RPMI7951 (cell line): ENCODE results near the gene IGSF9. TPM values are rescaled to one million over a fixed set of nuclear protein-coding genes. Genes with fewer than 3 reads are reported as not detected.
A peak's percentile ranks its signal among the peaks of the same experiment; 100 is the strongest.

Experiments used
- DNase-seq: peaks from one replicate; pipeline ENCODE4 v3.0.0-alpha.2; 2012; ENCODE audit warnings: low read depth
- total RNA-seq: library from RNA; depleted of rRNA; stranded (reverse); fragments of >200 nt; shearing (Covaris generic); gene quantifications from 2 replicates; pipeline ENCODE4 v1.2.3, GENCODE V29; 2014

The IGSF9 gene
- total RNA-seq, 1 experiment from 2014 or later = not detected

DNA sequence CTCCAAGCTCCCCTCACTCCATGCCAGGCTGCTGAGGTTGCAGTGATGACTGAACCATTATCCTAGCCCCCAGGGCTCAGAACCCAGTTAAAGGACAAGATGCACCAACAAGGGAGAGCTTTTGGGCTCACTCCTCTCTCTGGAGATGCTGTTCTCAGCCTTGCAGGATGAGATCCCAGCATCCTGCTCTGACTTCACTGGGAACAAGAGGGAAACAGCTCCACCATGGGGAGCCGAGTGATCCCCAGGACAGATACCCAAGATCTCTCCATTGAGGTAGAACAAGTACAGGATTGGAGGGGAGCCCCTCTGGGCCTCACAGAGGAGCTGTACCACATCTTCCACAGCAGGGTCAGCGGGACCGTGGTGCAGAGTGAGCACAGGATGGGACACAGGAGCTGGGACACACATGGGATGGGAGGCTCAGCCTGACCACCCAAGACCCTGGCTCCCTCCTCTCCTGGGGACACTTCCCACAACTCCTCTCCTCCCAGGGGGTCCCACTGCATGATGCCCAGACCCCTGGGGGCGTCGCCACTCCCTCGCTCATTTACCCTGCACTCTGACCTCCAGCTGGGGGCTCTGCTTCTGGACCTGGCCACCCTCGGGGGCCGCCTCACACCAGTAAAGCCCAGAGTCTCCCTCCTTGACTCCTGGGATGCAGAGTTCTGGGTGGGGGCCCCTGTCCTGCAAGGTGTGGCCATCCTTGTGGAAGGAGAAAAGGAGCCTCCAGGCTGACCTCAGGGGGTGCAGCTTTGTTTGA, 27.2 kb upstream of the IGSF9 start:
- no peak for DNase-seq

DNA sequence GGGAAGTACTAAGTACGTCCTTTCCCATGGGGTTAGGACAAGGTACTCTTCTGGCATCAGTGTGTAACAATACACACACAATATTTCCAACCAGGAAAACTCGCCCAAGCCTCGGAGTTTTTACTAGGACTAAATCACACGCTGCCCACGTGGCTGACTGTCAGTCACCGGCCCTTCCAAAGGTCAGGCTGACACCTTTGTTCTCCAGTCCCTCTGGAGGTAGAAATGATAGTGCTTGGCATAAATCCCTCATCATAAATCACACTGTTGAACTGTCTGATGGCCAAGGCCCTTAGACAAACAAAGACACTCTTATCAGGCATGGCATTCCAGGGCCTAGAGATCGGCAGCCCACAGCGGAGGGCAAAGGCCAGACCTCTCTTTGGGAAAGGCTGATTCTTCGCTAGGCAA, 25.5 kb upstream of the IGSF9 start:
- no peak for DNase-seq

DNA sequence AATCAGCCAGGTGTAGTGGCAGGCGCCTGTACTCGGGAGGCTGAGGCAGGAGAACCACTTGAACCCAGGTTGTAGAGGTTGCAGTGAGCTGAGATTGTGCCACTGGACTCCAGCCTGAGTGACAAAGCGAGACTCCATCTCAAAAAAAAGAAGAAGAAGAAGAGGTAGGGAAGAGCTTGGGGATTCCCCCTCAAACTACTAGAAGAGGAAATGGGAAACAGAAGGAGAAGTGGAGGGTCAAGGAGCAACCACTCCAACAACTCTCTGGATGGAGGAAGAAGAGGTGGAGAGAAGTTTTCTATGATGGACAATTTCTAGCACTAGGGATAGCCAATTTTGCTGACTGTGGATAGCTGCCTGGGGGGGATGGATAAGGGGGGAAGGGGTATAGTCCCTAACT, 23.5 kb upstream of the IGSF9 start:
- DNase-seq = no peak

DNA sequence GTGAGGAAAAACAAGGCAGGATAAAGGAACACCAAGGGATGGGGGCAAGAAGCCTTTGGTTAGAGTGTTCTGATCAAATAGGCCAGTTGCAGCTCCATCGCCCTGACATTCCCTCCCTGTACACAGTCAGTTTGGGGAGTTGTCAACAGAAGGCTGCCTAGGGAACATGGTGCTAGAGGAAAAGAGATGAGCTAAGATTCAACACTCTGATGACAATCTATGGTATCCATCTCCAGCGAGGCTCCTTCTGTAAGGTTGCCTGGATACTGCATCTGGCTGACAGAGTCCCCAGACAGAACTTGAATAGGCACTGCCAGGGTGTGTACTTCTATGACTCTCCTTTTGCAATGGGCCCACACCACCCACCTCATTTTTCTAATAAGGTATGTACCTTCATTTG, 19.9 kb upstream of the IGSF9 start:
- no peak for DNase-seq

DNA sequence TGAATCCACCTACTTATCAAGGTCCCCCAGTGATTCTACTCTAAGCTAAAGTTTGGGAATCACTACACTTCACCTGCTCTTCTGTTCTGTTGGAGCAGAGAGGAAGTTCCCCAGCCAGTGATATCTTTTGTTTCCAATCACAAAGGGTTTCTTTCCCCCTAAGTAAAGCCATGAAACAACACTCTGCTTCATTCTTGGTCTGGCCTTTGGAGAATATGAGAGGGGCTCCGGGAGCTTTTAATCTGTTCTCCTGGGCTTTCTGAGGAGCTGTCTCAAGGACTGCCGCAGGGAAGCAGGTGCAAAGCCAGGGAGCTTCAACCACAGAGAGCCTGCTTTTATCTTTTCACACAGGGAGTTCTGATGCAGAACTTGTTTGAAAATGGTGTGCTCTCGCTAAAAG, 18.7 kb upstream of the IGSF9 start:
- no peak for DNase-seq

DNA sequence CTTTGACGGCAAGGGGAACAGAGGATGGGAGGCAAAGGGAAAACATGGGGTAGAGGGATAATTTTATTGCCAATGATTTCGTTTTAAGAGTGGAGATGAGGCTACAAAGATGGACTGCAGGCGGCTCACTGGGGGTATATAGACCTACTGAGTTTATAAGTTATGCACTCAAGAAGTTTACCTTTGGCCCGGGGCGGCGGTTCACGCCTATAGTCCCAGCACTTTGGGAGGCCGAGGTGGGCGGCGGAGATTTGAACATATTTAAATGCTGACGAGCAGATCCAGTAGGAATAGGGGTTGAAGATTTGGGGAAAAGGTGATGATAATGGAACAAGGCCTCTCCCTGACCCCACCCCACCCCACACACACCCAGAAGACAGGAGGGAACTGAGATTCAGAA, 16.8 kb upstream of the IGSF9 start:
- DNase-seq = no peak

DNA sequence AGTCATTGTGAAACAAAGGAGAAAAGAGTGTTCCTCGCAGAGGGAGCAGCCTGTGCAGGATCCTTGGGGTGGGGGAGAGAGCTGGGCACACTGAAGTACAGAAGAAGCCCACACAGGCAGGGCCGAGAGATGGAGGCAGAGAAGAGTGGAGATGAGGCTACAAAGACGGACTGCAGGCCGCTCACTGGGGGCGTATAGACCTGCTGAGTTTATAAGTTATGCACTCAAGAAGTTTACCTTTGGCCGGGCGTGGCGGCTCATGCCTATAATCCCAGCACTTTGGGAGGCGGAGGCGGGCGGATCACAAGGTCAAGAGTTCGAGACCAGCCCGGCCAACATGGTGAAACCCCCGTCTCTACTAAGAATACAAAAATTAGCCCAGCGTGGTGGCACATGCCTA, 16.2 kb upstream of the IGSF9 start:
- no peak for DNase-seq

DNA sequence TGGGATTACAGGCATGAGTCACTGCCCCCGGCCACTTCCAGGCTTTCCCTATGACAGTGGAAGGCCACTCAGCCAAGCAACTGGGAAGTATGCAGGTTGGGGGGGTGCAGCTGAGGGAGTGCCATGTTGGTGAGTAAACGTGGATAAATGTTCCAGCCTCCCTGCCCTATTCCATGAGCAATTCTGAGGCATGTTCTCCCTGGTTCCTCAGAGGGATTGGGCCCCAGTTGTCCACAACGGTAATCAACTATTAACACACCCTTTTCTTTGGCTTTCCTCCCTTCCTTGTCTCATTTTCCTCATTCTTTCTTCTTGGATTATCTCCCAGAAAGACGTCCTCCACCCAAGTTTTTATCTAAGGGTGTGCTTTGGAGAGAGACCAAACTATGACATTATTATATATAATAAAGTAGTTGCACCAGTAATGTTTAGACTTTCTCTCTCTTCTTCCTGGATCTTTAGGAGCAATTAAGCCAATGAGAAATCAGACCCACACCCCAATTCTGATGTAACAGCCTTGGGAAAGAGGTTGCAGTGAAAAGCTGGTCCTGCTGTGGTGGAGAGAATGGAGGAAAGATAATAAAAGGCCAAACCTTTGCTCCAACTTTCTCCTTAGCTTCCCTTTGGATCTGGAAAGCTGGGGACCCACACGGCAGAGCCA, 15.4 kb upstream of the IGSF9 start:
- DNase-seq = peak; percentile 37

DNA sequence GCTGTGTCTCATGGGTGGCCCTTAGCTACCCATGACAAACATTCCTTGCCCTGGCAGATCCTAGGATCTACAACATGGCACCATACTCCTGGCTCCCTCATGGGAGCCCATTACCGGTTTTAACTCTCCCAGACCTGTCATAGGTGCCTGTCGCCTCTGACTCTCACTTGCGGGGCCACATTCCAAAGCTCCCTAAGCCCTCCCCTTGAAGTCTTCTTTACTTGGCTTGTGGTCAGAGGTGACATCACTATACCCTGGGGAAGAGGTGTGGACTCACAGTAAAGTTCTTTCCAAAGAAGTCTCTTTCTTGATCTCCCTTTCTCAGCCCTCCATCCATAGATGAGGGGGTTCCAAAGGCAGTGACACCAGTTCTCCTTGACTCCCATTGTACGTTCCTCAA, 14.0 kb upstream of the IGSF9 start:
- peak; percentile 10 for DNase-seq

DNA sequence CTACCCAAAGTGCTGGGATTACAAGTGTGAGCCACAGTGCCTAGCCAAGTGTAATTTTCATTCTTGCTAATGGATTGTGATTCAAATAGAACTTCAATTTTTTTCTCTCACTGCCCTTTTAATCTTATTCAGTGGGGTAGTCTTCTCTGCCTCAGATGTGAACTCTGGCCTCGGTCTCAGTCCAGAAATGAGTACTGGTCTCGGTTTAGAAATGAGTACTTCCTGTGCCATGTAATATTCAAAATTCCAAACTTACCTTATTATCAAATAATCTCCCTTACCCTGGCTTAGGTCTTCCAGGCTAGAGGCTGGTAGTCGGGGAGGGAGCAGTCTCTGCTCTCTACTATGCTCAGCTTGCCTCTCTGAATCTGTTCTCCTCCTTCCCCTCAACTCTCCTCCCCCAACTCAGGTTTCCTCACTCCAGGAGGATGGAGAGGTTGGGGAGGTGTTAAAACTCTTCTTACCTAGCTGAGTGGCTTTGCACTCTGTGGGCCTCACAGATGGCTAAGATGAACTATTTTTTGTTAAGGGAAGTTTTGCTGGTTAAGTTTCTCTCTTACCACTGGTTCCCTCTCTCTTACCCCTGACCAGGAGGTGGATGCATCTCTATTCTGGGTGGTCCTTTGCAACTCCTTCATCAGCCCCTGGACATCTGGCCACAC, 13.4 kb upstream of the IGSF9 start:
- DNase-seq = no peak

DNA sequence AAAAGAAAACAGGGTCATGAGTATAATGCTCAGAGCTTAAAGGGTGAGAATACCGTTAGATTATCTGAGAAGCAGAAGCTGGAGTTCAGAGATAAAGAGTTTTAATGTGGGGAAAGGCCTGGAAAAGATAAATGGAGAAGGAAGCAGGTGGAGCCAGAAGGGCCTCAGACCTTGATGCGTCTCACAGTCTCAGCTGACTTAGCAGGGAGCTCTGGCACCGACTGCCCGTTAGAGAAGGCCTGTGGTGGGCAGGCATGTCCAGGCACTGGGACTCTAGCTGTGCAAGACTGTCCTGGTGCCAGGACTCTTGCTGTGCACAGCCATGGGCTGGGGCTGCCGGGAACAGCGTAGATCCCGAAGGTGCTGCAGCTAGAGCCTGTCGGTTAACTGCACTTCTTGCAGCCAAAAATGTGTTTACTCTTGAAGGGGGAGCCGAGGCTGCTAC, 12.4 kb upstream of the IGSF9 start:
- DNase-seq = no peak

DNA sequence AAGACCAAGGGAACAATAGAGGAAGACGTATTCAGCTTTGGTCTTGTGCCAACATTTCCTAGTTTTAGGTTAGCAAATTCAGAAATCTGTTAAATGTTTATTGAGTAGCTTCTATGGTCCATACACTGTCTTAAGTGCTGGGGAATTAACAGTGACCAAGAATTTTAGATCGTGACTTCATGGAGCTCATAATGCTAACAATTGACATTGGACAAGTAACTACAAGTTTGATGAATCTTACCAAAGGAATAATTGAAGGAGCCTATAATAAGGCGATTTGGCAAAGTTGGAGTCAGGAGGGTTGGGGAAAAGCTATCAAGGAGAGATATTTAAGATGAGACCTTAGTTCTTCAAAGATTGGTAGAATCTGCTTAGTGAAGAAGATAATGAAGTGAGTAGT, 10.0 kb upstream of the IGSF9 start:
- no peak for DNase-seq

DNA sequence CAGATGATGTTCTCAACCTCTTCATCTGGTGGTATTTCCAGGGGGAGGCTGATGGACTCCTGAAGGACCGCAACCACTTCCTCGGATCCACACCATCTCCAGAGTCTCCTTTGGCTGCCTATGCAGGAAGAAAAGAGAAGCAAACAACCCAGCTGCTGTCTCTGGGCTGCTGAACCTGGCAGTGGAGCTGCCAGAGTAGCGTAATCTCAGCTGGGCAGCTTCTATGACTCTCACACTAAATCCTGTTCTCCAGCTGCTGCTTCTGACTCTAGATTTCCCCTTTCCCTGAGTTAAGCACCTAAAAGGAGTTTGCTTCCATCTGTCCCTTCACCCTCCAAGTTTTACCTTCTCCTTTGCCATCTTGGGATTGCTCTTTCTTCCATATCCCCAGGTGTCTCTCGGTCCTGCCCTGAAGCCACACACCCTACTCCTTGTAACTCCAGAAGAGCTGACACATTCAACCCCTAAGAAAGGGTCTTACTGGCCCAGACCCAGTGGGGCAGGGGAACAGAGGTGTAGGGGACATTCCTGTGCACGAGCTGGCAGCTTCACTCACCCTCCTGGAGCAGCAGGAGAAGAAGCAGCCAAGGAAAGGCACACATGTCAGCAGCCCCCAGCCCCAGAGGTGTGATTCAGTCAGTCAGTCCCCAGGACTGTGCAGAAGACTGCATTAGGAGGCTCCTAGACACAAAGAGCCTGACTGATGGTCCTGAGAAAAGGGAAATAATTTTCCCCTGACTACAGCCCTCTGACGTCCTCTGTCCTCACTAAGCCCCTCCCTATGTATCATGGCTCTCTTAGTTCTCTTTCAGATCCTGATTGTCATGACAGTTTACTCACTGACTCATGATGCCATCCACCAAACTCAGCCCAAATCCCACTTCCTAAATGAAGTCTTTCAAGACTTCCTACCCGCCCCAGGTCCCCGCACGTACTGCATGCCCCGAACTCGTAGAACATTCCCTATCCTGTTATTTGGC, 8.4 kb upstream of the IGSF9 start, which contains the start of gene SLAMF9:
Gene SLAMF9 (minus strand): TSS at position 702 of the 980 bp plus-strand sequence. CDS start 100 bp downstream, at position 602.
- DNase-seq = peak; percentile 58

DNA sequence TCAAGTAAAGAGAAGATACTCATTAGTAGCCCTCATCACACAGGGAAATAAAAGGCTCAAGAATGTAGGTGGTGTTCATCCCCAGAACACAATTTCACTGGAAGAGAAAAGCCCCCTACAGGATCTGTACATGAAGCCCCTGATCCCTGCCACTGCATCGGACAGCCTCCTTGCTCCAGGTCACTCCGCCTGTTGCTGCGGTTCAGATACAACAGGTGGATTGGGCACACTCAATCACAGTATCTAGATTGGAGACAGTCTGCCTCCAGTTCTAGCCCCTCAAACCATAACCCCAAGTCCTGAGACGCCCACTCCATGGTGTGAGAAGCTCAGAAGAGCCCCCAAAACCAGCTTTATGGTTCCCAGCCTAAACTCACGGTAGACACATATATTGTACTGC, 7.5 kb upstream of the IGSF9 start:
- no peak for DNase-seq

DNA sequence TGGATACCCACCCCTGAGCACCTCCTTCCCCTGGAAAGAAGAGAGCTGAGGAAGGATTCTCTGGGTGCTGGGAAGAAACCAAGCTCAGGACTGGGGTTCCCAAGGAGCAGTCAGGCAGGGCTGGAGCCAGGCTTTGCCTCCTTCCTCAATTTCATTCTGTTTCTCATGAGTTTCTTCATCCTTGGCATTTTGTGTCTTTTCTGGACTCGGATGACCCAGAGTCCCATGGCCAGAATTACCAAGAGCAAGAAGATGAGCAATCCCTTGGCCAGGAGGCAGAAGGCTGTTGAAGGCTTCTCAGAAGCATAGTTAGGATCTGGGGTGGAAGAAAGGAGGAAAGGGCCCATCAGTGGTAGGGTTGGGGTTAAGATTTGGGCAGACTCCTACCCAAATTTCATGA, 6.1 kb upstream of the IGSF9 start:
- DNase-seq = no peak

DNA sequence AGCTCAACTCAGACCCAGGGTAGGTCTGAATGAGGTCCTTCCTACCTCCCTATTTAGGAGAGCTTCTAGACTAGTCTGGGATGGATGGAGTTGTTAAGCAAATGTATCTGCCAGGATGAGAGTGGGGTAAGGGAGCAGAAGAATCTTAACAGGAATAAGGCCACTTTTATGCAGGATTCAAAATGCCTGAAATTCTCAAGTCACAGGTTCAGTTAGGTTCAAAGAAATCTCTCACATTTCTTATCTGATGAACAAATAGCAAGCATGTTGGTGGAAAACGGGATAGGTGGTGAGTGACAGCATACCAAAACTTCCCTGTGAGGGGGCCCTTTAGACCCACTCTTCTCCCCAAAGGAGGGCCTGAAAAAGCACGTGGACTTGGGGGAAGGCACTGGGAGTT, 5.6 kb upstream of the IGSF9 start:
- DNase-seq = no peak

DNA sequence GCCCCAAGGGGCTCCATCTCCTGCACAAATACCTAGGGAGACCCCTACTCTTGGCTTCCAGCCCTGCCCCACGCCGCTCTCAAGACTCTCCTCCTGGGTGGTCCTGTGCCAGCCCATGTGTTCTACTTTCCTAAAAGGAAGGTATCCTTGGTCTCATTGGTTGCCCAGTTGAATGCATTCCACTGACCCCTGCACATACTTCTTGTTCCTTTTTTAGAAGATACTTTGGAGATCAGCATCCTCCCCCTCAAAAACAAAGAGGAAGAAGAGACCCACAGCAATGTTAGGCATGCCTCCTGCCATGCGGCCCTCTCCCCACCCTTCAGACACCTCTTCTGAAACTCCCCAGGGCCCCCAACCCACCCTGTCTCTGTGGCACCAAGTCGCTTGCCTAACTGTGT, 4.6 kb upstream of the IGSF9 start:
- DNase-seq = no peak

DNA sequence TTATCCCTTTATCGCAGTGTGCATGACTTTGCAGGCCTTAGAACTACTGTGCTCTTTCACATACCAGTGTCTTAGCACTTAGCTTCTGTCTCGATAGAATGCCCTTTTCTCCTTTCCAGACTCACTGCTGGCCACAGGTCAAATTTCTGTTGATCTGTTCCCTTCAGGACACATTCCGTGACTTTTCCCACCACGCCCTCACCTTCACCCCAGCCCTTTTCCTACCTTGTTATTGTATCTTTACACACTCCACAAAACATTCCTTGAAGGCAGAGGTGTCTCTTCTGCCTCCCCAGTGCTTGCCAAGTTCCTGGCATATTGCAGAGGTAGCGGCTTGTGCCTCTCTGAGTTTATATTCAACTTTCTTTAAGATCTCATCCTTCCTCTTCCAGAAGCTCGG, 3.7 kb upstream of the IGSF9 start:
- DNase-seq = no peak

DNA sequence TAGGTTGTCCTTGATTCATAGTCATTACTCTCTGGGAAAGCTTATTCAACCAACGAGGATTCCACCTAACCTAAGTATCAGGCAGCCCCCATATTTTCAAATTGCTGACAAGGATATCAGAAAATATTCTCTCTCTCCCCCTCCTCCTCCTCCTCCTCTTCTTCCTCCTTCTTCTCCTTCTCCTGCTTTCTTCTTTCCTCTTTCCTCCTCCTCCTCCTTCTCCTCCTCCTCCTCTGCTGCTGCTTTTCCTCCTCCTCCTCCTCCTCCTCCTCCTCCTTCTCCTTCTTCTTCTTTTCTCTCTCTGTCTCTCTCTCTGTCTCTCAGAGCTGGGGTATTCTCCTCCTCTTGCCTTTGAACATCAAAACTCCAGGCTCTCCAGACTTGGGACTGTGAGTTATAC, 2.5 kb upstream of the IGSF9 start:
- DNase-seq = no peak

DNA sequence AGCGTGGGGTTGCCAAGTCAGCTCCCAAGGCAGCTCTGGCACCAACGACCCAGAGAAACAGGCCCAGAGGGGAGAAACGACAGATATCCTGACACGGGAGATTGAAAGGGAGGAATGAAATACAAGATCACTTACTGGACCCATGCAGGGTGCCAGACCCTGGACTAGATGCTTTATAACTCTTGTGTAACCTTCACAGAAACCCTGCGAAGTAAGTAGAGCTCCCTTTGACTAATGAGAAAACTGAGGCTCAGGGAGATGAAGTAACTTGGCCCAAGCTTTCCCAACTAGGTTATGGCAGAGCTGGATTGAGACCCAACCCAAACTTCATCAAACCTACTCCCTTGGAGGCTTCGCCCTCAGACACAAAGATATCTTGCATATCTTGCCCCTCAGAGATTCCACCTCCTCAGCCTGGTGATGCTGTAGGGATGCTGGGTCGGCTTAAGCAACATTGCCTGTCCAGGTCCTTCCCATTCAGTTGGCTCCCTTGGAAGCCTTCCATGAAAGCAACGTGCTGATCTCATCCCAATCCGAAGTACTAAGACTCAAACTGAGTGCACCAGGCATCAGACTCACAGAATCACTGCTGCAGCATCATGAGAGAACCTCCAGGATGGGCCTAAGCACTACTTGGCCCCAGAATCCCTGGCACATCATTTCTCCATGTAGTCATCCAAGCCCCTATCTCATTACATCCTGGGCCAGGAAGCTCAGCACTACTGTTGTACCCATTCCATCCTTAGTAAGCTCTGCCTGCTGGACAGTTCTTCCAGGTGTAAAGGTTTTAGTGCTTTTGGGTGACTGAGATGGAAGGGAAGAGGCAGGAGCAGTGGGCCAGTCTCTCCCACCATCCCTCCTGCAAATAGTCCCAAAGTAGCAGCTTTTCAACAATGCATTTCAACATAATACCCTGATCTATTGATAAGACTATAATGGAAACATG, 1.1 kb upstream of the IGSF9 start:
- DNase-seq = no peak
